Measurements from ENCODE around the gene DDHD1.
"Not testable (repeated sequence)": the region's sequence is repeated elsewhere in the genome, so short reads cannot be mapped to it uniquely, and the experiment has no call there.

Gene DDHD1

DNA sequence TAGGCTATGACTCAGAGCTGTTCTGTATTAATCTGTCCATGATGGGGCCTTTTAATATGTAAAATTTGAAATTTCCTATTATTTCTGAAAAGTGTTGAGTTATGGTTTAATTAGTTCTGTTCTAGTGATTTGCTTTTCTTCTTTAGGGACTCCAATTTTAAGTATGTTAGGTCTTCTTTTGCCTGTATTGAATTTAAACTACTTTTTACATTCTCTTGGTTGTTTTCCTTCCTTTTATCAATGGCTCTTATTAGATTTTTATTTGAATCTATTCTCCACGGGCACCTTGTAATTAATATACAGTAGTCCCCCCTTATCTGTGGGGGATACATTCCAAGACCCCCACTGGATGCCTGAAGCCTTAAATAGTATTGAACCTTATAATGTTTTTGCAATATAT lies 46.4 kb downstream of the DDHD1 start:
- no peak for DNase-seq

DNA sequence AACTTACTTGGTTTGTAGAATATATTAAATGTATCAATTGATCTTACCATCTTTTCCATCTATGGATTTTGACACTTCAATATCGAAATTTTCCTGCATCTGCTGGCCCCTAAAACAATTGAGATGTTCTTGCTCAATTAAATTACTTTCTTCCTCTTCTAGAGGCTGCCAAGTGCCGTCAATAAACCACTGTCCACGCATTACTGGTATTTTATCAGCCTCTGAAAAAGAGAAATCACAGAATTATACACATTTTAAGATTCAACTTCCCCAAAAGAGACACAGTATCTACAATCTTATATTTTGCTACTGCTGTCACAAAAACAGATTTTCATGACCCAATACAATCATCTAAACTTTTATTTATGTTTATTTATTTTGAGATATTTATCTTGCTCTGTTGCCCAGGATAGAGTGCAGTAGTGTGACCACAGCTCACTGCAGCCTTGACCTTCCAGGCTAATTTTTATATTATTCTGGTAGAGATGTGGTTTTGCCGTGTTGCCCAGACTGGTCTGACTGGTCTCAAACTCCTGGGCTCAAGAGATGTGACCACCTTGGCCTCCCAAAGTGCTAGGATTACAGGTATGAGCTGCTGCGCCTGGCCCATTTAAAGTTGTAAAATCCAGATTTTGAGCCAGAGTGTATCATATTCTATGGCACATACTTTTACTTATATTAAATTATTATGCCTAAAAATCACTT lies 49.3 kb downstream of the DDHD1 start:
- no peak for DNase-seq

DNA sequence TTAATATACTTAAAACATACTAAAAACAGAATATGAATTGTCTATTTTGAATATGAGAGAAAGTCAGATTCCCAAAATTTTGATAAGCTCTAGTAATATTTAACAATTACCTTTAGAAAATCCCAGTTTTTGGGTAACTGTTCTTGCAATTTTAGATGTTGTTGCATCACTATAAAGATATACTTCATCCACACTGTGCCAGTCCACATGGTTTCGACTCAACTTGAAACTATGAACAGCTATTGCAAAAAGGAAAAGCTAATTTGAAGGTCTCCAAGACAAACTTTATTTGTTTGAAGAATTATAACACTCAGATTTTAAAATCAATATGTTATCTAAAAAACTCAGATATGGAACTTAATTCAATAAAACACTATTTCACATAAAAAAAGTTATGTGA lies 59.9 kb downstream of the DDHD1 start:
- DNase-seq = no peak

DNA sequence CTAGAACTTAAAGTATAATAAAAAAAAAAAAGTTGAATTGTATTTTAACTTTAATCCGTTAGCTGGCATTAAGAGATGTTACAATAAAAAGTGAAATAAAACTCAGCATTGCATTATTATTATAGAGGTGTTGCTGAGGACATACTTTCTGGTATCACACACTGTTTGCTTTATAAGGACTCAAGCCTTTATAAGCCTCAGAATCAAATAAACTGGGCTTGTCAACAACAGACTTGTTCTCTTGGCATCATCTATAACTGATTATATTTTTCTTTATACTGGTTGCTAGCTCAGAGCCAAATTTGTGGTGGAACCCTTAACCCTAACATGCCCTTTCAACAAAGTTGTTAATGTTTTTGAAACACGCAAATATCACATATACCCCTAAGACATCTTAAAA lies 62.3 kb downstream of the DDHD1 start:
- no peak for DNase-seq

DNA sequence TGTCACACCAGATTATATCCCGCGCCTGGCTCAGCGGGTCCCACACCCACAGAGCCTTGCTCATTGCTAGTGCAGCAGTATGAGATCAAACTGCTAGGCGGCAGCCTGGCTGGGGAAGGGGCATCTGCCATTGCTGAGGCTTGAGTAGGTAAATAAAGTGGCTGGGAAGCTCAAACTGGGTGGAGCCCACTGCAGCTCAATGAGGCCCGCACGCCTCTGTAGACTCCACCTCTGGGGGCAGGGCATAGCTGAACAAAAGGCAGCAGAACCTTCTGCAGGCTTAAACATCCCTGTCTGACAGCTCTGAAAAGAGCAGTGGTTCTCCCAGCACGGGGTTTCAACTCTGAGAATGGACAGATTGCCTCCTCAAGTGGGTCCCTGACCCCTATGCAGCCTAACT lies 68.2 kb downstream of the DDHD1 start:
- not testable (repeated sequence) for DNase-seq

DNA sequence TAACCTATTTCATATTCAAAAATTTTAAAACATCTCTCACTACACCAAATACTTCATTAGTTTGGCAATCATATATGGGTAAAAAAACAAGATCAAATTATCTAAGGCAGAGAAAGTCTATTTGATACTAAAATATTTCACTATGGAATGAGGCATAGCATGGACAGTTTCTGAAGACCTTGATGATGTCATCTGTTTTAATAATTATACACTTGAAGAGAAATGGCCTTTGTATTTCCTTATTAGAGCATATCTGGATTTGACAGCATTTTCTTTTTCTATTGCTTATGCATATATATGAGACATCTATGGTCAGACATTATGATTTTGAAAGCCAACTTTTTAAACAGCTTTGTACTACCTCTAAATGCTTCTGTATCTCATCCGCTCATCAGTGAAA lies 88.6 kb downstream of the DDHD1 start:
- DNase-seq = no peak

DNA sequence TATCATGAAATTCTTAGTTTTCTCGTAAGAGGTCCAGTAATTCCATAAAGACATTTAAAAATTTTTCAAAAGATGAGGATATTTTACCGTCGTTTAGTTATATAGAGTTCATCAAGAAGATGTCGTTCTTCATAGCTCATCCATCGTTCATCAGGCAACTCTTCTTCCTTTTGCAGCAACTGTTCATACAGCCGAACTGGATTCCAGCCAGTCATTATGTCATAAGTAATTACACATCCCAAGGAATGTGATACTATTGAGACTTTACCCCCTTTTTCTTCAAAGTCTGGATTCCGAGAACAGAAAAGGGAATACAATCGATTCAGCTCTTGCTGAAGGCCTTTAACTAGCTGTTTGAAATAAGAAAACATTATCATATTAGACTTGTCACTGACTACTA lies 90.3 kb downstream of the DDHD1 start:
- DNase-seq = no peak

DNA sequence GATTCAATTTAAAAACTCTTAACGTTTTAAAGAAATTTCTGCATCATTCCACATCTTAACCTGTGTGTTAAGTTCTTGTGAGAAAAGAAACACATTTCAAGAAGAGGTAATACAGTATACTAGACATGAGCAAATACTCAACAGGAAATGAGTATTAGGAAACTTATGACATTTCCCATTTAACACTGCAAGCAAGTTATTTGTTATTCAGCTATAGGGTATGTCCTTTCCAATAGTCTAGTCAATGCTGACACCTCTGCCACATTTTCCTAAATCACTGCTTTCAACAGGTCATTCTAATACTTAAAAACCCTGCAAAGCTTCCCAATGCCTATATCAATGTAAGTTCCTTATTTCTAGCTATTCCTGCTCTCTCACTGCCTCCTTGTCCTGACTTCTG lies 93.1 kb downstream of the DDHD1 start:
- DNase-seq = no peak

DNA sequence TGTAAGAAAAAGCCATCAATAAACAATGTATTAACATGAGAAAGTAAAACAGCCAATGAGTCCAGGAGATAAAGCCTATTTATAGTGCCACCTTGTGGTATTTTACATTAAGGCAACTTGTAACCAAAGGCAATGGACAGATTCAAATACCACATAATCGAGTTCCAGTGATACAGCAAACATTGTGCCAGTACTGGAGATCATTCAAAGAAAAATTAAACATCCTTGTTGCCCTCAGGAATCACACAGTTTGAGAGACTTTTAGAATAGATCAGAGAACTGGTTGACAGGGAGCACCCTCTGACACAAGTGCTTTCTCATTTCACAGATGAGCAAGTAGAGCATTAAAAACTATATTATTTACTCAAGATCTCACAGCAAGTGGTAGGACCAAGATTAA lies 98.1 kb downstream of the DDHD1 start:
- no peak for DNase-seq

DNA sequence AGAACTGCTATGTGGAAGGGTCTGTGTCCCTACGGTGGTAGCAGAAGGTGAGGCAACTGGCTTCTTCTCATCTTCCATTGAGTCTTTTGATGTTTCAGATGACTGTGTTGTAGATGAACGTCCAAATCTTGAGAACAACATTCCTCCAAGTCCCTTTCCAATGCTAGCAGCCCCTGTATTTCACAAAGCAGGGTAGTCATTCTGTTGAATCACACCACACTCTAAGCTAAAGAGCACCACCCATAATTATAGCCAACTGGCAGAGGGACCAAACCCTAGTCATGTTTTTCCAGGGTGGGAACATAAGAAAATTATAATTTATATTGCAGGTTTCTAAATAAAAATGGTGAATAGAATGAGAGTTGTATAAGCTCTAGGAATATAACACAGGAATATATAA lies 98.7 kb downstream of the DDHD1 start:
- no peak for DNase-seq

DNA sequence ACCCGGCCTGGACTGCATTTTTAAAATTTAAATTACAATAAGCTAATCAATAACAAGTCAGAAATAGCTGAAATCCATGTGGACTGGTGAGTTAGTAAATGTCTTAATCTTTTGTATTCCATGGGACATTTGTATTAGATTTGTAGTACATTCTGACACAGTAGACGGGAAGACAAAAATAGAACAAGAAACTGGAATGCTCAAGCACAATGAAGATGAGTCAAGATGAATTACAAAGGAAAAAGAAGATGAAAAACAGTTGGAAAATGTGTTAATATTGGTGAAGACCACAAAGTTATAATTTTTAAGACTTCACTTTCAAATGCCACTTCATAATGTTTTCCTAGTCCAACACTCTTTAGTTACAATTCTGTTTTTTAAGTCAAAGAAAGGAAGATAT lies 104.5 kb downstream of the DDHD1 start:
- DNase-seq = no peak

DNA sequence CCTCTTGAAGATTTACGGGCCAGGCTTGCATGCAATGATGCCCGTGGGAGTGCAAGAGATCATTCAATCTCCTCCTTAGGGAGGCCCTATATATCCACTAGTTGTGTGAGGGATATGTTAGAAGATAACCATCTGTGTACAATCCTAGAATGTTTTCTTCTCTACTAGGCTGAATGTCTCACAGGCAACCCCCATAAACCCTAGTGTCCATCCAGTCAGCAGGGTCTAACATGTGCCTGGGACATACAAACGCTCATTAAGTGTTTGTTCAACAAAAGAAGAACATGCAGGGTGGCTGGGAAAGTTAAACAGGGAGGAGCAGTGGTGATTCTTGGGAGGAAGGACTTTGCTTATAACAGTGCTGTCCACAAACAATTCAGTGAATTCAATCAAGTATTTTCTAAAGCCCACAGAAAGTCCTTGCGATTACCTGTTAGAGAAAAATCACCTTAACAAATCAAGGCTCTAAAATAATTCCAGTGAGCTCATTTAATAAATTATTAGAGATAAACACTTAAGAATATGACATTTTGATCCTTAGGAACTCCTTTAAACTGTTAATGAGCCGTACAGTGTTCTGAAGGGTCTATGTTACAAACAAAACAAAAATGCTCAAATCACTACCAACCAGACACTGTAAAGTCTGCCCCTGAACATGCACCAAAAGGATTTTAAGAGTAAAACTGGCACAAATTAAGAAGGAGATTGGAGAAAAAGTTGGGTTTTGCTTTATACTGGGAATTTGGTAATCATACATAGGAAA lies 105.6 kb downstream of the DDHD1 start:
- DNase-seq = no peak

DNA sequence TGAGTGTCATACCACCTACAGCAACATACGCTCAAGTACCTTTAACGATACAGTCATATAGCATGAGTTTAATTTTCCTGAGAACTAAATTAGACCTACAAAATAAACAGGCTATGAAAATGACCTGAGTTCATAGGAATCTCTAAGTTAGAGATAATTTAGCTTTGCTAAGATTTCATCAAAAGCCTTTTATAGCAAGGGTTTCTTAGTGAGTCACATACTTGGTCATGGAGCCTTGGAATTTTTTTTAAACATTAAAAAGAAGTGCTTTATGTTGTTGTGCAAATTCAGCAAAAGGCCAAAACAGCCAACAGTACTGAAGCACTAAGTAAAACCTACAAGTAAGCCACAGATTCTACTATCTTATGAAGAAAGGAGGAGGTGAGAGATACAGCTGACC lies 108.6 kb downstream of the DDHD1 start:
- DNase-seq = no peak

DNA sequence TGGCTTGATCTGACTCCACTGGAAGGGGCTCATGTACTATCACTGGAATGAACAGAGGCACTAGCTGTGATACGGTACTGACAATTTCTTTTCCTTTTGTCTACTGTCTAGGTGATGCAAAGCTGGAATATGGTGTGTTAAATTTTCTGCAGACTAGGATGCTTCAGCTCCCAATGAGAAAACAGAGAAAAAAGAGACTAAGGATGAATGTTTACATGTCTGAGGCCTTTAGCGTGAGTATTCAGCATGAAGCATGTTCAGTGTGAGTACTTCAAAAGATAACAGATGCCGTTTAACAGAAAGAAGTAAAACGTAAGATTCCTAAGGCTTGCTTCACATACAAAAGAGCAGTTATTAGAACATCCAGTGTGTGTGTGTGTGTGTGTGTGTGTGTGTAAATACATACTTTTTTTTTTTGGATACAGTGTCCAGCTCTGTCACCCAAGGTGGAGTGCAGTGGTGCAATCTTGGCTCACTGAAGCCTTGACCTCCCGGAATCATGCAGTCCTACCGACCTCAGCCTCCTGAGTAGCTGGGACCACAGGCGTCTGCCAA lies 110.0 kb downstream of the DDHD1 start:
- DNase-seq = no peak

DNA sequence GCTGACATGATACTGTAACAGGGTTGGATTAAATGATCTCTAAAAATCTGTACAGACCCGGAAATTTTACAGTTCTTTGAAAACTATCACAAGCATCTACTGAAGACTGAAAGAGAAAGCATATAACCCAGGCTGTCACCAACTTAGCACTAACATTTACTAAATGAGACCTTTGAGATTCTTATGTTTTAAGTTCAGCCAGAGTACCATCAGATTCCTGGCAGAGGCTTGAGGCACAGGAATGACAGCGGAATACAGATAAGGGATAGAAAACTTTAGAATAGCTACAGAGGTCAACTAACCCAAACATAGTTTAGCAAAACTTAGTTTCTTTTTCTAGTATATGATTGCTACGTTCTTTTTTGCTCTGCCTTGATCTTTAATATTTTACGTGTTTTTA lies 110.6 kb downstream of the DDHD1 start:
- no peak for DNase-seq

DNA sequence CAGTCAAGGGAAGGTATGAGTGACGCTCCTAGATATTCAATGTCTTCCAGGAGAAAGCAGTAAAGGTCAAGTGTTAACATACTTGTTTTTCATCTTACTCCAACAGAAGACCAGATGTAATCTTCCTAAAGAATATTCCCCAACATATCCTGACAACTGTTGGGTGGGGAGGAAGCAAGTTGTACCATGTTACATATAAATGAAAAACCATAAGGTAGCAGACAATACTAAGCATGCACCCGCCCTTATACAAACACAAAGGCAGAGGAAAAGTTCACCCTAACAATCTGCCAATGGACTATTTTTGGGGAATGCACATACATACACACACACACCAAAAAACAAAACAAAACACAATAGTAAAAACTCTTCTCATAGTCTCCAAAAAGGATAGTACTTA lies 112.1 kb downstream of the DDHD1 start:
- no peak for DNase-seq

DNA sequence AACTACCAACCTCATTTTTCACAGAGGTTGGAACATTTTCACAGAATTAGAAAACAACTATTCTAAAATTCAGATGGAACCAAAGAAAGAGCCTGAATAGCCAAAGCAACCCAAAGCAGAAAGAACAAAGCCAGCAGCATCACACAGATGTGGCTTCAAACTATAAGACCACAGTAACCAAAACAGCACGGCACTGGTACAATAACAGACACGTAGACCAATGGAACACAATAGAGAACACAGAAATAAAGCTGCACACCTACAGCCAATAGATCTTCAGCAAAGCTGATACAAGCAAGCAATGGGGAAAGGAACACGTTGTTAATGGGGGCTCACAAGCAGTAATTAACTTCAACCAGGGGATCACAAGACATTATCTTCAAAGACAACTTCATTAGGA lies 114.5 kb downstream of the DDHD1 start:
- DNase-seq = no peak

DNA sequence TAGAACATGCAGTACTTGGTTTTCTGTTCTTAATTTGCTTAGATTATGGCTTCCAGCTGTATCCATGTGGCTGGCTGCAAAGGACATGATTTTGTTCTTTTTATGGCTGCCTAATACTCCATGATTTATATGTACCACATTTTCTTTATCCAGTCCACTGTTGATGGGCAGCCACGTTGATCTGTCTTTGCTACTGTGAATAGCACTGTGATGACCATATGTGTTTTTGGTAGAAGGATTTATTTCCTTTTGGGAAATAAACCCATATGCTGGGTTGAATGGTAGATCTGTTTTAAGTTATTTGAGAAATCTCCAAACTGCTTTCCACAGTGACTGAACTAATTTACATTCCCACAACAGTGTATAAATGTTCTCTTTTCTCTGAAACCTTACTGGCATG lies 116.1 kb downstream of the DDHD1 start:
- no peak for DNase-seq

DNA sequence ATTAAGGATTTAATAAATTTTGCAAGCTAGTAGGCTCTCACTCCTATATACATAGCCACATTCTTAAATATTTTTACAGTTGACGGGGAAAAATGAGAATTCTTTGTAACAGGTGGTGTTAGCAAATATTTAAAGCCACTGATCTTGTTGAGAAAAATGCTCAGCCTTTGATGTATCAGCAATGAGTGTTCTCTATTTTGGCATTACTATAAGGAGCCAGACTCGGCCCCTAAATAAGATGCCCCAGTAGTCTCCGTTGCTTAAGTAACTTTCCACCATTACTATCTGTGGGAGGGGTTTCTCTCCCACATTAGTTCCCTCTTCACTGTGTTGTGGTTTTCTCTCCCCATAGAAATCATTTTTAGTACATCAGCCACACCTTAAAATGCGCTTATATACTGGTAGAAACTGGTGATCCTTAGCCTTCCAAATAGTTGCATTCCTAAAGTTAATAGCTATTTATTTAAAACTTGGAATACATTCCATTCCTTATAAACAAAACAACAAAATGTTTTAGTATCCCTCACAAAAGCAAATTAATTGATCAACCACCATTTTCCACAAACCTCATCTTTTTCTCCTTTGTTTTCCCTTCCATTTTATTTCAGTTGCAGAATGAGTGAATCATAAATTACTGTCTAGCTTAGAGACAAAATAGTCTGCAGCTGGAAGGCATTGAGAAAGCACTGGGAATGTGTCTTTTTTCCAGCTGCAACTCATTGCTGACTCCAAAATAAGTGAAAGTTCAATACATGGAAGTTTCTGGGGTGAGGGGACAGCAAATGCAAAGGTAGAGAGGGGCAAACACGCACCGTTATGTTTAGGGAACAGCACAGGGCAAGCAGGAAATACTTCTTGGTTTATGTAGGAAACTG lies 117.5 kb downstream of the DDHD1 start:
- DNase-seq = no peak

DNA sequence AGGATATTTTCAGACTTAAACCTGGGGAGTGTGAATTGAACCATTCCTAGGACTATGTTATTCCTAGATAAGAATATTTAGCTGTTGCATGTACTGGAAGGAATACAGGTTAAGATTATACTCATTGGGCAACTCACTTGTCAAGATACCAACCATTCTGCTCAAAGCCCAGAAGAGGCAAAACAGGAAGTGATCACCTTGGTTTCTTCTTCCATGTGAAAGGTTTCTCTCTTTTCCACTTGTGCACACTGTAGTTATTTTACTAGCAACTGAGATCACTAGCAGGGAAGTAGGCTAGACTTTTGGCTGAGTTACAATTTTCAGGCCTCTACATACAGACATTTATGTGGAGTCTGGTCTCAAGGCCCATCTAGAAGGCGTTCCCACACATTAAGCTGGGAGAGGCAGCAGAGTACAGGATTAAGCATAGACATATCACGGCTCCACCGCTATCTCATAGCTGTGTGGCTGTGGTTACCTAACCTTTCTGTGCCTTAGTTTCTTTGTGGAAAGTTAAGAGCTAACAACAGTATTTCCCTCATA lies 118.4 kb downstream of the DDHD1 start:
- DNase-seq = no peak

DNA sequence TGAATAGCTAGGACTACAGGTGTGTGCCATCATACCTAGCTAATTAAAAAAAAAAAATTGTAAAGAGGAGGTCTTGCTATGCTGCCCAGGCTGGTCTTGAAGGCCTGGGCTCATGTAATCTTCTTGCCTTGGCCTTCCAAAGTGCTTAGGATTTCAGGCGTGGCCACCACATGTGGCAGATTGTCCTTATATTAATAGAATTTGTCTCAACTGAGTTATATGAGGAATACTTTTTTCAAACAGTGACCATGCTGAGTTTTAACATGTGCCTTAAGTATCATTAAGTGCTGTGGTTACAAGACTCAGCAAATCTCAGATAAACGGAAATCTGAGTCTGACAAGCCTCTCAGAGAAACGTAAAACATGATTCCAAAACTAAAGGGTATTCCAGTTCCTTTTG lies 119.1 kb downstream of the DDHD1 start:
- no peak for DNase-seq

DNA sequence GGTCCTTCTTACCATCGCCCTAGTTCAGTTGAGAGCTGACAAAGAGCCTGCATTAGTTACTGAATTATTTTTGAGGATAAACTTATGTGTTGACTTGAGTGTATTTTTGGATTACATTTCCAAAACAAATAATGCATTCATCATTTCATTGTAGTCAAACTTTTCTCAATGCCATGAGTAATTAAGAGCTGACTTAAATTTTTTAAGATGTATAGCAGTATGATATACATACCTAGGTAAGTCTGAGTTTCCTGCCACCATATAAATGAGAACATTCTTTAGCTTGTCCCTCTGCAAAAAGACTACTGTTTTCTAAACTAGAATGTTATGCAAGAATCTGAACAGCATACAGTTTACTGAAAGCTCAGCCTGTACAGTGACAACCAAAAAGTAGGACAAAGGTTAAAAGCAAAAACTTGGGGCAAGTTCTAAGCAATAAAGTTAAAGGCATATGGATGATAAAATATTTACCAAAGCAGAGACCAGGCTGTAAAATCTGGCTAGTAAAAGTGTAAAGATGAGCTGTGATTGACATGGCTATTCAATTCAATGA lies 120.2 kb downstream of the DDHD1 start:
- DNase-seq = no peak

All from activated T-cell treated with anti-CD3 and anti-CD28 coated beads for 4 hours (primary cell).